HG02642 (cell line): Measurements from ENCODE around the gene GCC1.
A peak's percentile ranks its signal among the peaks of the same experiment; 100 is the strongest.

Source experiments
- ATAC-seq: cut with Tn5 transposase; IDR thresholded peaks from one replicate; pipeline ENCODE4 v1.9.1; 2021; ENCODE audit warnings: mild to moderate bottlenecking; ENCODE audit not compliant: unreplicated experiment, poor library complexity

GCC1 gene, protein sequence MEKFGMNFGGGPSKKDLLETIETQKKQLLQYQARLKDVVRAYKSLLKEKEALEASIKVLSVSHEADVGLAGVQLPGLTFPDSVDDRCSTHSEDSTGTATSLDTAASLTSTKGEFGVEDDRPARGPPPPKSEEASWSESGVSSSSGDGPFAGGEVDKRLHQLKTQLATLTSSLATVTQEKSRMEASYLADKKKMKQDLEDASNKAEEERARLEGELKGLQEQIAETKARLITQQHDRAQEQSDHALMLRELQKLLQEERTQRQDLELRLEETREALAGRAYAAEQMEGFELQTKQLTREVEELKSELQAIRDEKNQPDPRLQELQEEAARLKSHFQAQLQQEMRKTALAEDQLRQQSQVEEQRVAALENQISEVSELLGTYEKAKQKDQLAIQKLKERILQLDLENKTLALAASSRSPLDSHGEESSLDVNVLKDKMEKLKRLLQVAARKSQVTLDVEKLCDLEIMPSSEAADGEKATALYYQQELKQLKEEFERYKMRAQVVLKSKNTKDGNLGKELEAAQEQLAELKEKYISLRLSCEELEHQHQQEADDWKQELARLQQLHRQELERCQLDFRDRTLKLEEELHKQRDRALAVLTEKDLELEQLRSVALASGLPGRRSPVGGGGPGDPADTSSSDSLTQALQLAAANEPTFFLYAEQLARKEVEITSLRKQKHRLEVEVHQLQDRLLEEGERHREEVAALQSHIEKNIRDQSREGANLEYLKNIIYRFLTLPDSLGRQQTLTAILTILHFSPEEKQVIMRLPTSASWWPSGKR

GRCh38 chr7:127585044-127585953 lies at the start of gene GCC1:
TSS of gene GCC1 (minus strand) at chr7:127585596. CDS start at chr7:127585182, 414 bp downstream.
- peak; percentile 81 for ATAC-seq

DNA sequence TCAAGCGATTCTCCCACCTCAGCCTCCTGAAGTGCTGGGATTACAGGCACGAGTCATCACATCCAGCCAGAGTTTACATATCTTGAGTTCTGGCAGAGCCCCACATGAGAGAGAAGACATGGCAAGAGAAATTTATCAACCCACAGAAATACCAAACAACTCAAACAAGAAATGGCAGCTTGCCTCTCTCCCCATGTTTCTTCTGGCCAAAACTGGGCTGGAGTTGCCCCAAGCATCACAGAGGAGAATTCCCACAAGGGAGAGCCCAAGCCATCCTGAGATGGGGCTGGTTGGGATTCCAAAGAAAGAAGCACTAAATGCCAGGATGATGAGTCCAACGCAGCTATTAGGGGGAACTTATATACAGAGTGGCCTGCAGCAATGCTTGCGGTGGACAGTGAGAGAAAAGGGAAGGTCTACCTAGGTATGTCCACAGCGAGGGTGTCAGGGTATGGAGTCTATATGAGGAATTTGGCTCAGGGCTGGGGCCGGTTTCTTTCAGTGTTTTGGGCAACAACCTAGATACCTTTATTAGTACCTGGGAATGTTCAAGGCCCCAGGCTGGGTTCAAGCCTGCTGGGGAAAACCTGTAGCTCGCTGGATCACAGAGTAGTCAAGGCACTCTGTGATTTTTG lies 47.0 kb upstream of the GCC1 start:
- no peak for ATAC-seq

DNA sequence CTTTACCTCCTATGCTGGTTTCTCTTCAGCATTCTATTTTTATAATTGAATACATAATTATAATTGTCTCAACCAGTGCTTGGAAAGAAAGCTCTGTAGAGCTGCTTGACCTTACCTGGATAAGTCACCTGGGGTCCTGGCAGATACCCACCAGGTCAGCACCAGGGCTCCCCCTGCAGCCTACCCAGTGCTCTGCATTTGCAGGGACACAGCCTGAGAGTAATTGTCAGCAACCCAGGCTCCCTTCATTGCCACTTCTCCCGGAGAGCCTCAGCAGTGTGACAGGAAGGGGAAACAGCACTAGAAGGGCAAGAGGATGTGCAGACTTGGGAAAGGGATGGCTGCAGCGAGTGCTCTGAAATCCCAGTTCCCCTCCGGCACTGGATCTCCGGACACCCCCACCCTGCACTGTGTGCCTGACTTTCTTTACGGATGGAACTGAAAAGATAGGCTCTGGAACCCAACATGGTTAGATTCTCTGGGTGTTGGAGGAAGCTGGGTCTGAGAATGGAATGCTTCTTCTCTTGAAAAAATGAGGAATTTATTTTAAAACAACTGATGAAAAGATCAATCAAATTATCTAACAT lies 44.0 kb upstream of the GCC1 start:
- peak; percentile 77 for ATAC-seq

GRCh38 chr7:127628445-127628844 lies 43.0 kb upstream of the GCC1 start:
- ATAC-seq = no peak

- ATAC-seq = no peak
Measured at GRCh38 chr7:127625331-127625730, 39.9 kb upstream of the GCC1 start.

GRCh38 chr7:127620406-127621233 lies 35.2 kb upstream of the GCC1 start:
- ATAC-seq = no peak

- ATAC-seq = no peak
Measured at GRCh38 chr7:127619681-127620405, 34.4 kb upstream of the GCC1 start.

DNA sequence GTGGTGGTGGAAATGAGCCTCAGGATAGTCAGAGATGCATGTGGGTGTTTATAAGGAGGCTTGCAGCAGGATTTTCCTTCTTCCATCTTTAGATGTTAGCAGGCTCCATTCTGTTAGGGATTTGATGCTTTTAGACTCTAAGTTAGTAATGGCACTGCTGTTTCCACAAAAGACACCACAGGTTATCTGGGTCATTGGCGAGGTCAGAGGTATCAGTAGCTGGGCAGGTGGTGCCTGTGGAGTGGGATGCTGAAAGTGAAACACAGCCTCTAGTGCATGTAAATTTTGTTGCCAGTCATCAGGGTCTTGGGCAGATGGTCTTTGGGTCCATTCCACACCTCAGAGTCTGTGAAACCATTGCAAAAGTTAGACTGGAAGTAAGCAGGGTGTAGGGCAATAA lies 33.4 kb upstream of the GCC1 start:
- no peak for ATAC-seq

DNA sequence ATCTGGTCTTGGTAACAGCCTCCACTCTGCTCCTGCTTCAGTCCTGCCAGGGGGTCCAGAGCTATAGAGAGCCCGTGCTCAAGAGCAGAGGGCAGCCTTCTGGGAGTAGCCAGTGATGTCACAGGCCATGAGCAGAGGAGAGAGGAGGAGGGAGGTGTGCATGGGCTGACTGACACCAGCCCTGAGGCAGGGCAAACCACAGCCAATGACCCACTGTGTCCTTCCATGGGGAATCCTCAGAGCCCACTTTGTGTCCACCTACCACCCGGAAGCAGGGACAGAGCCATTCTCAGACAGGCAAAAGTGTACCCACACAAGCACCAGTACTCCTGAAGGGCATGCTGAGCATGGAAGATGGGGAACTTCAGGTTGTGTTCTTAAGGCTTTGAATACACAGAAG lies 32.6 kb upstream of the GCC1 start, which contains the start of gene PAX4:
TSS of gene PAX4 (minus strand) at position 101 of the 400 bp plus-strand sequence. CDS start 2,214 bp downstream, outside the sequence.
- no peak for ATAC-seq

- no peak for ATAC-seq
Measured at GRCh38 chr7:127616724-127617123, 31.3 kb upstream of the GCC1 start.

GRCh38 chr7:127612263-127612662 lies 26.9 kb upstream of the GCC1 start:
- ATAC-seq = no peak

DNA sequence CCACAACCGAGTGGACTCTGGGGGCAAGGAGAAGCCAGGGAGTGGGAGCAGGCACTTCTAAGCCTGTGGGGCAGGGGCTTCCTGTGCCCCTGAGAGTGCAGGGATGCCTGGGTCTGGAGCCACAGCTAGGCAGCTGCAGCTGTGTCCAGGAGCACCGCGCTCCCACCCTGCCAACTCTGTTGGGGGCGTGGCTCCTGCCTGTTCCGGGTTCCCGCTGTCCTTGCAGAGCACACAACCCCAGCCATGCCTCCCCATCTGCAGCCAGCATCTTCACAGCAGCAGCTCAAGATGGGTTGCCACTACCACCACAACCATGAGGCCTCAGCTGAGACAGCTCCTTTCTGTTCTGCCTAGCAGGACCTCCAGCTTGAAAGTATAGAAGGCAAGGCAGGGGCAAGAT lies 23.9 kb upstream of the GCC1 start:
- no peak for ATAC-seq

- no peak for ATAC-seq
Measured at GRCh38 chr7:127608446-127608845, 23.1 kb upstream of the GCC1 start.

DNA sequence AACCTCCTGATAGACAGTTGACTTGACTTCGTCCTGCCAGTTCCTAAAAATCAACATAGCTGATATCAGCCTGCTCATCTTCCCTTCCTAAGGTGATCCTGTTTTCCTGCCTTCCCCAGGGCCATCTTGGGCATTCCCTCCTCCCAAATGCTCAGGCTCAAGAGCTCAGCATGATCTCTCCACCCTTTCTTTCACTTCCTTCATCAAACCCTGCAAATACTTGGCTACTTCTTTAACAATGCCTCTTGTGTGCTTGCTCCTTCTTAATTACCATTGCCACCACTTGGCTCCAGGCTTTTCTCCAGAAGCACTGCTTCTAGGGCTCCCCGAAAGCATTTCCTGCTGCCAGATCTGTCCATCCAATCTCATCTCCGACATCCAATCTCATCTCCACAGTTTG lies 15.5 kb upstream of the GCC1 start:
- no peak for ATAC-seq

- no peak for ATAC-seq
Measured at GRCh38 chr7:127598318-127598717, 12.9 kb upstream of the GCC1 start.

DNA sequence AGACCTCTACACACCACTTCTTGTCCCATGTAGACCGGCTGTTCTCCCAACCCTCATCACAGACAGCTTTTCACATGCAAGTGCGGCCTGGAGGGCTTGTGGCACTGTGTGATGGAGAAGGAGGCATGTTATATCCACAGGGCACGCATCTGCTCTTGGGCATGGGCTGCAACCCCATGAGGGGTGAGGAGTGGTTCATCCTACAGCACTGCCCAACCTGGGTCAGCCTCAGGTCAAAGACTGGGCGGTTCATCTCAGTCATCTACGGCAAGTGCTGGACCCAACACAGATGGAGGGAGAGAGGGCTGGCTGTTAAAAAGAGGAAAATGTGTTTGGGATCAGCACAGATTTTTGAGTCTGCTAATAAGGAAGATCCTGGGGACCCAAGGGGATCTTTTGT lies 10.3 kb upstream of the GCC1 start:
- no peak for ATAC-seq

DNA sequence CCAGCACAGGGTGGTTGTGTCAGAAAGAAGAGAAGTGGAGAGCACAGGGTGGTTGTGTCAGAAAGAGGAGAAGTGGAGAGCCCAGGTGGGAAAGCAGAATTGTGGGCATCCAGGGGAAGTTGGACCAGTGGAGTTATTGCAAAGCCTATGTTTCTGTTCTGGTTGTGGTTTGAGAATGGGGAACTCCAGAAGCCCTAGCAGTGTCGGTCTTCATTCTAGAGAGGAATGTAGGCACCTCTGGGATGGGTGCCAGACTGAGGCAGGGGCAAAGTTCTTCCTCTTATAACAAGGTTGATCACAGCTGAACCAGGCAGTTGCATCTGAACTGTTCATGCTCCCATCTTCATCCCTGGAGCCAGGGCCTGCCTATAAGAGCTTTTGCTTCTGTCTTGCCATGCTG lies 9.1 kb upstream of the GCC1 start:
- no peak for ATAC-seq

GRCh38 chr7:127592550-127592949 lies 7.2 kb upstream of the GCC1 start:
- no peak for ATAC-seq
